GM19240 (cell line): ENCODE measurements around the gene KCND2.
"Not testable (repeated sequence)": the region's sequence is repeated elsewhere in the genome, so short reads cannot be mapped to it uniquely, and the experiment has no call there.

Experiments
- DNase-seq: peaks from one replicate; pipeline ENCODE4 v3.0.0; 2011; ENCODE audit warnings: low spot score; ENCODE audit not compliant: insufficient read length

KCND2 gene

DNA sequence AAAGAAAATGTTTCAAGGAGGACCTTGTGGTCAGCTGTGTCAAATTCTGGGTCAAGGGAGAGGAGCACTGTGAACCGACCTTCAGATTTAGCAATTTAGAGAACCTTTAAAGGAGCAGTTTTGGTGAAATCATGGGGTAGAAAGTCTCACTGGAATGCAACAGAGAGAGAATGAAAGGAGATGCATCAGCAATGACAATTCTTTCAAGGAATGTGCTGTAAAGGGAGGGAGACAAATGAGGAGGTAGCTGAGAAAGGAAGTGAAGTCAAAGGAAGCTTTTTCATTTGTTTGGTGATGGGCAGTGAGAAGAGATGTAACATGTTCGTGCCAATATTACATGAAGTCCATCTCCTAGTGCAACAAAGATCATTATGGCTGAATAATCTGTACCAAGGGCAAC is 418.9 kb downstream of the KCND2 start:
- no peak for DNase-seq

DNA sequence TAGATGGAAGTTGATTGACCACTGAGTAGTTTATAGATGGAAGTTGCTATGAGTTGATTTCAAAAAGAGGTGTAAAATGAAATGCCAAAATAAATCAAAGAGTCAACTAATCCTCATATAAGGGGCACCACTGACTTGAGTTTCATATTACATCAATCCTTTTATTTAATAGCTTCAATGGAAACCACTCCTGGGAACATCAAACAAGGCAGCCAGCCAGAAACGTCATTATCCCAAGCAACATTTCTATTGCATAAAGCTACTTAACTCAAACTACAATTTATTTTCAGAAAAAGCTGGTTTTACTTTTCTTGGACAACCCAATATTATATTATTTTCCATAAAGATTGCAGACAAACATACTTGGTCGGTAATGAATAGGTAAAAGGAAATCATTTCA is 422.9 kb downstream of the KCND2 start:
- no peak for DNase-seq

DNA sequence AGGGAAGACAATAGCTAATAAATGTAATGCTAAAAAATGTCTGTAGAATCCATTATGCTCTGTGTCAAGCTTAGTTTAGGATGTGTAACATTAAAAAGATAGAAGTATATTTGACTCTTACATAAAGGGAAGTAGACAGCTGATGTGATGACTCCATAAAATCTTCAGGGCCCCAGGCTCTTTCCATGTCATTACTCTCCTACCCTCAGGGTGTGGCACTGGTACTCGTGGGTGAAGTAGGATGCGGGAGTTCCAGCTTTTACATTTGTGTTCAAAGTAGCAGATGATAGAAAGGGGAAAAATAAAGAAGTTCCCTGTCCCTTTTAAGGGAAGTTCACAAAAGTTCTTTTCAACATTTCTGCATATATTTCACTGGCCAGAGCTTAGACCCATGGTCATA is 427.8 kb downstream of the KCND2 start:
- no peak for DNase-seq

DNA sequence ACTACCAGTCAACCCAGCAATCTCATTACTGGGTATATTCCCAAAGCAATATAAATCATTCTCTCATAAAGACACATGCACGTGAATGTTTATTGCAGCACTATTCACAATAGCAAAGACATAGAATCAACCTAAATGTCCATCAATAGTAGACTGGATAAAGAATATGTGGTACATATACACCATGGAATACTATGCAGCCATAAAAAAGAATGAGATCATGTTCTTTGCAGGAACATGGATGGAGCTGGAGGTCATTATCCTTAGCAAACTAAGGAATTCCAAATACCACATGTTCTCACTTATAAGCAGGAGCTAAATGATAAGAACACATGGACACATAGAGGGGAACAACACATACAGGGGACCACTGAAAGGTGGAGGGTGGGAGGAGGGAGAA is 429.4 kb downstream of the KCND2 start:
- DNase-seq, result not testable (repeated sequence)

DNA sequence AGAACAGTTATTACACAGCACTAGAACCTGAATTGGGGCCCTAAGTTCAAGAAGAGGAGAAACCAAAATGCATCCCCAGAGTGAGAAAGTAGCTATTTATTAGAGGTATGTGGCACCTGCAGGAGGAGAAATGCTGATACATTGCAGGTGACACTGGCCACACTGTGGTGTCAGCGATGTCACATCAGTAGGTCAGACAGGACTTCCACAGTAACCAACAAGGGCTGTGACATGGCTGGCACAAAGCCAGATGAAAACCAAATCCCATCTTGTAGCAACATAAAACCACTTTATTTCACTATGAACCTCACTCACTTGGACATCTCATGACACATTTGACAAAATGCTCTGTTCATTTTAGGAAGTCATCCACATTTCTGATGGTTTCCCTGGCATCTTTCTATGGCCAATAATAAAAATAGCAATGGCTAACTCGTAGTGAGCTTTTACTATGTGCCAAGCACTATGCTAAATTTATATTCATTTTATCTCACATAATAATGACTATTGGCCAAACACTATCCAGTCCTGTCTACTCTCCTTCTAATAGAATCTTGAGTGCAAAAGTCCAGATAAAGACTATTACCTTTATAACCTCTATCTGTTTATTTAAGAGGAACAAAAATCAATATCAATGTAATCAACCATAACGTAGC is 430.7 kb downstream of the KCND2 start:
- no peak for DNase-seq

DNA sequence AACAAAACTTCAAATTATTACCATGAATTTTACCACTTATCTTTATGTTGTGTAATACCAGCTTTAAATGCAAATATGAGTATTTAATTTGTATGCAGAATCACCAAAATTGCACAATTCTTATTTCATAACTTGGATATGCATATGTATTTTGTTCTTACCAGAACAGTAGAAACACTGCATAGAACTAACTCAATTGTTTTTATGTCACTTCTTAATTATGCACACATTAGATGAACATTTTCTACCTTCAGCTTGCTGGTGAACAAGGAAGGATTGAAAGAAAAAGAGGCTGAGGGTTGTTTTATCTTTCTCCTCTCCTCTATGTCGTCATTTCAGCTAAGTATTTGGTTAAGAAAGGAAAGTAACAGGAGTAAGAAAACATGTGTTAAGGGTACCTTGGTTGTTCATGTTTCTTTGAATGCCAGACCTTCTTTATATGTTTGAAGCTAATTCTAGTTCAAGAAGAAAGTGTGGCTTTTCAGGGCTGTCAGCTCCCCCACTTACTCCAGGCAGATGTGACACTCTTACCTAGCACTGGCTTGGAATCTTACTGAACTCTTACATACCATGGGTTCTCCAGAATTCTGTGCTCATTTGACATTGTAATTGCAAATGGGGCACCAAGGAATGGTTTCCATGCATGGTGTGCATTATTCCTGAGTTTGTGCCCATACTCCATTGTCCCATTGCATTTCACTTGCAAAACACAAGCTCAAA is 436.4 kb downstream of the KCND2 start:
- DNase-seq, result no peak

DNA sequence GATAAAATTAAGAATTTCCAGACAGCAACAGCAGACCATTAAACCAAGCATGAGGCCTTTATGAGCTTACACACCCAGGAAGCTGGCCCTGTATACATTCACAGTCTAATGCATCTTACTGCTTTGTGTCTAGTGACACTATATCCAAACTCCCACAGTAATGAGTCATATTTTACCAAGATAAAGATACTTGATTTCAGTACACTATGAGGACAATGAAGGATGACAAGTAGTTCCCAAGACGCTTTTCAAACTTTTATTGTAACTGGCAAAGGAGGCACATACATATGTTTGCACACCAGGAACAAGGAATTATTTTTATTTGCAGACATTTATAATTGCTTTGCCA is 437.0 kb downstream of the KCND2 start:
- DNase-seq, result no peak

DNA sequence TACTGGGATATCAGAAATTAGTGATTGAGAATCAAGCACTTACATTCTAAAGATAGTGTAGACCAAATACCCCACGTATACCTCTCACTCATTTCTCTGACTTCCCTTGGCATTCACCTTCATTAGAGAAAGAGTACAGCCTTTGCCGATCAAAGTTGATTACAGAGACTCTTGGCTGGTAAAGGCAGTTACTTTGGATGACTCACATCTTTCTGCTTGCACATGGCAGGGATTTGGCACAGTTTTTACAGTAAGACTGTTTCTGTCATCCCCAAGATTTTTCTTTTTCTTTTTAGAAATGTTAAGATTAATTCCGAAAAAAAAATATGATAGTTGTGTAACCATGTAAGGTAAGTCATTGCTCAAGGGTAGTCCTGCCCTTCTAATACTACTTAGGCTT is 442.0 kb downstream of the KCND2 start:
- no peak for DNase-seq

DNA sequence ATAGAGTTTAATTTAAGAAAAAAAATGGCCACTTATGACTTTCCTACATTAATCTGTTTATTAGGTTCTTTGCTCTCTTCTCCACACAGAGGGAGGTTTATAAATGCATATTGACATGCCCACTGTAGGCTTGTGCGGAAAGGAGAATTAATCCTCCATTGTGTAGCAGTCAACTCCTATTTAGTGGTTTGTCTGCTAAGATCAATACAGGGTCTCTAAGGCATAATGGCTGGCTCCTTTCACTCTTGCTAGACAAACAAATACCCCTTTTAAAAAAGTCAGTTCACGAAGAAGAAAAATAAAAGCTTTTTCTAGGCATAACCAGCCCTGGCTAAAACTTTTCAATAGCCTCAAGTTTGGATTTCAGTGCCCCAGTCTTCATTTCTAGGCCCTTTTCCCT is 443.3 kb downstream of the KCND2 start:
- no peak for DNase-seq

DNA sequence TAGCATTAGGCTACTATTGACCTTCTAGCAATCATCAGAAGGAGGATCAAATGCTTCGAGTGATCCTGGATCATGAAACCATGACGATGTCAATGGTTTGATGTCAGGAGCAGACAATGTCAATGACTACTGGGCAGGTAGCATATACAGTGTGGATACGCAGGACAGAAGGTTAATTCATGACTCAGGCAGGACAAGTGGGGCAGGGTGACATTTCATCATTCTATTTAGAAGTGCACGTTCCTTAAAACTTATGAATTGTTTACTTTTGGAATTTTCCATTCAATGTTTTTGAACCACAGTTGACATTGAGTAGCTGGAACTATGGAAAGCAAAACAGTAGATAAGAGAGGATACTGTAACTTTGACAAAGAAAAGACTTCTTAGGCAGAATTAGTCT is 444.2 kb downstream of the KCND2 start:
- DNase-seq, result no peak

DNA sequence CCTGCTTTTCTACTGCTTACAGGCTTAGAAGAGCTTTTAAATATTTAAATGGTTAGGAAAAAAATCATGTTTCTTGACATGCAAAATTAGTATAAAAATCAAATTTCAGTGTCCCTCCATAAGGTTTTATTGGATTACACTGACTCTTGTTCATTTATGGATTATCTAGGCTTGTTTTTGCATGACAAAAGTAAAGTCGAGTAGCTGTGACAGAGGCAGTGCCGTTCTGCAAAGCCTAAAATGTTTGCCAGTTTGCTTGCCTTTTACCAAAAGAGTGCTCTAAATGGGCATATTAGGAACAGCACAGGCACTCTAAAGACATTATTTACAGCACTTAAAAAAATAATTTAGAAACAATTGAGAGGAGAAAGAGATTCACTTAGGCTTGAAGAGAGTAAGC is 445.4 kb downstream of the KCND2 start:
- DNase-seq, result no peak

DNA sequence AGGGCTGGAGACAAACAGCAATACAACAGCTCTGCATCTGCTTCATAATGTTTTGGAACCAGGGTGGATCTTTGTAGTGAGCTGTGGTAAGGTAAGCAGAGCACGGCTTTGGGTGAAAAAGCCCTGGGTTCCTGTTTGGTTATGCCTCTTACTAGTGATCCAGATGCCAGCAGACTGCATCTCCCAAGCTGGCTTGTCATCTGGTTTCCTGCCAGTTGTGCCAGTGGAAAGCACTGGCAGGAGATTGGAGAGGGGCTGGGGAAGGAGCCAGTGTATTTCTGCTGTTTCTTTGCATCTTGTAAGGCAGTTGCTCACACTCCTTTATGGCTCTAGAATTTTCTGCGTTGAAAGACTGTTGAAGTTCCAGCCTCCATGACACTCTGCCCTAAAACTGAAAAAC is 447.3 kb downstream of the KCND2 start:
- no peak for DNase-seq

DNA sequence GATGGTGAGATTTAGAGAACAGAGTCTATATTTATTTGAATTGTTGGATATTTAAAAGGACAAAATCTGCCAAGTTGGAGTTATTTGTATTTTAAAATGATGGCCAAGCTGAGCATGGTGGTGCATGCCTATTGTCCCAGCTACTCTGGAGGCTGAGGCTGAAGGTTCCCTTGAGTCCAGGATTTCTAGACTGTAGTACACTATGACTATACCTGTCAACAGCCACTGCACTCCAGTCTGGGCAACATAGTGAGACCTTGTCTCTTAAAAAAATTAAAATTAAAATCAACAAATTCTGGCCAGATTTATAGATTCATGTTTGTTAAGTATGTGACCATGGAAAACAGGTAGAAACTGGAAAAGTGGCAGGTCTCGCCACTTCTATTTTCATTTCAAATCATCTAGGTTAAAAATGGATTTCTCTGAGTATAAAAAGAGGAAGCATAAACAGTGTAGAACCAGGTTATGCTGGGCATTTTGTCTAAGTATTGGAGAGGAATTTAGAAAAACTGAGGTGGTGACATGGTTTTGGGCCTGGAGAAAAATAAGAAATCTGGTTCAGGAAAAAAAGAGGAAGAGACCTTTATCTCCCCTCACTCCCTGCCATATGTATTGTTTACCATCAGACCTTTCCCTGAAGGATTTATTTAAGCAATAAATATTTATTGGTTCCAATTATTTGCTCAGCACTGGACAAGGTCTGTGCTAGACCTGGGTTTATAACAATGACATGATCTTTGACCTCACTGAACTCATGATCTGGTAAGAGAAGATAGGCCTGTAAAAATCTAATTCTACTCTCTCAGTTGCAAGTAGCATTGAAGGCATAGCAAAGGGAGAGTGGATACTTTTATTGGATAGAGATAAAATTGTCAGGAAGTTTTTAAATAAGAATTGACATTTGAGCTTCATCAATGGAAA is 450.8 kb downstream of the KCND2 start:
- no peak for DNase-seq

DNA sequence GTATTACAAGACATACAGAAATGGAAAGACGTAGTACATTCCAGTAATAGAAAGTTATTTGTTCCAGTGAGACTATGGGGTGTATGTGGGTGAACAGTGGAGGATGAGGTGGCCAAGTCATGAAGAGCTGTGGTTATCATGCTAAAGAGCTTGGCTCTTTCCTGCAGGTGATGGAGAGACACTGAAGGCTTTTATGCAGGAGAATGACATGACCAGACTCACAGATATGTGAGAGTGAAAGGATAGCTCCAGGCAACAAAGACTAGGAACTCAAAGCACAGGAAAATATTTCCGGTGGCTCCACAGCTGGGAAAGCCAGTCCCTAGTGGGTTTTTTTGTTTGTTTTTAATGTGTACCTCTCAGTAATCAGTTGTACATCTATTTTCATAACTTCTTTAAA is 451.5 kb downstream of the KCND2 start:
- no peak for DNase-seq

DNA sequence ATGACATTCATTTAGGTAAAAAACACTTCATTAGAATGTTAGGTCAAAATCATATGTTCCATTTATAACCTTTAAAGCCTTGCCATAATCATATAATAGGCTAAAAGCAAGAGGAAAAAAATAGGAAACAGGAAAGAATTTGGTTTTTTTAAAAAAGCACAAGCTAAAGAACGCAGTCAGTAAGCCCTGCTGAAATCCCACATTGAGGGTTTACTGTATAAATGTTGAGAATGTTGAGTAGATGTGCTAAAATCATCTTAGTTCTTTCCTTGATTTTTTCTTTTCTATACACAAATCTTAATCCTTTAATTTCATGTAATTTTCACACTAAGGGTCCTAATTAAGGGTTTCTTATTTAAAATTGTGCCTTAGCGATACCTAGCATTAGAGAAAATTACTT is 452.0 kb downstream of the KCND2 start:
- DNase-seq, result no peak

DNA sequence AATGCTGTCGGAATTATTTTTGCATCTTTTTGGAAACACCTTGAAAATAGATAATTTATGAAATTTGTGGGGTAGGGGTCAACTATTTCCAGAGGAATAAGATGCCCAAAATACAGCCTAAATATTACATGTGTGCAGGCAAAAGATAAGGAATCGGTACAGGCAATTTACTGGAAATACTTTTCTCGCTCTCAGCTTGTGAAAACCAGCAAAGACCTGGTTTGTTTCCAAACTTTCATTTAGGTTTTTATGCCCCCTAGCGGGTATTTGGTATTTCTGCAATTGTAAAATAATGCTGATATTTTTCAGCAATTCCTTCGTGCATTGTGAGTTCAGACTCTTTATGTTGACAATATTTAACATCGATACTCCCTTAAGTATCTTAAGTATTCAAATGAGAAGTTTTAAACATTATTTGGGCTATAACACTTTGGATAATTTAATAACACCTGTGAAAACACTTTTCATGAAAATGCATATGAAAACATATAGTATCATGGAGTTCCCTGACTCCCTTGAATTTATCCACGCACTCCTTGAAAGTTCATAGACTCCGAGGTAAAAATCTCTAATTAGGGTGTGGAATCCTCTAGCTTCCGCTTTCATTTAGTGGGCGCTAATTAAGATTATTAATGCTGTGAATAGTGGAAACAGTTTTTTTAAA is 452.5 kb downstream of the KCND2 start:
- DNase-seq, result no peak

DNA sequence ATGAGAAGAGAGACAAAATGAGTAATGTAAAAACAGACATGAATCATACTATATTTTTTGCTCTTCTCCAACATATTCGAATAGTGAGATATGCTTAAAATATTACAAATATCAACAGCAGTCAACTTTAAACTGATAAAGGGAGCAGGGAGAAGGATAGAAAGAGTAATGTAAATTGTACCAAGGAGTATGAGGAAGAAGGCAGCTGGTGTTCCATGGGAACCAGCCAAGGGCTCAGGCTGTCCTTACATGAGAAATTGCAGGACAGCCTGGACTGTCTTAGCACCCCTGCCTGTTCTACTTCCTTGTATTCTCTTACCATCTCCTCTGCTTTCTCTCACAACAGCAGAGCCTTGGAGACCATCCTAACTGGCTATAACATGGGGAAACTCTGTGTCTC is 456.3 kb downstream of the KCND2 start:
- DNase-seq, result no peak

DNA sequence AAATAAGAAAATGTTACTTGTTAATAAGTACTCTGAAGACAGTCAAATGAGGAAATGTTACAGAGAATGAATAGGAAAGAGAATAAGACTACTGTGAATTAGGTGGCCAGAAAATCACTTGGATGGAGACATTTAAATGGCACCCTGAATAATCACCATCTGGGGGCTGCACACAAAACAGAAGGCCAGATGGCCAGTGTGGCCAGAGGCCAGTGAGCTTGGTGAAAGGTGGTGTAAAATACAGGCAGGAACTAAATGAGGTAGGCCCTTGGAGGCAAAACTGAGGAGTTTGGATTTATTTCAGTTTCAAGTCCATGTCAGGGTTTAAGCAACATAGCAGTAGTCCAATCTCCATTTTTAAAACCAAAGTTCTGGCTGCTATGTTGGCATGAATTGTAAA is 458.3 kb downstream of the KCND2 start:
- DNase-seq, result no peak

DNA sequence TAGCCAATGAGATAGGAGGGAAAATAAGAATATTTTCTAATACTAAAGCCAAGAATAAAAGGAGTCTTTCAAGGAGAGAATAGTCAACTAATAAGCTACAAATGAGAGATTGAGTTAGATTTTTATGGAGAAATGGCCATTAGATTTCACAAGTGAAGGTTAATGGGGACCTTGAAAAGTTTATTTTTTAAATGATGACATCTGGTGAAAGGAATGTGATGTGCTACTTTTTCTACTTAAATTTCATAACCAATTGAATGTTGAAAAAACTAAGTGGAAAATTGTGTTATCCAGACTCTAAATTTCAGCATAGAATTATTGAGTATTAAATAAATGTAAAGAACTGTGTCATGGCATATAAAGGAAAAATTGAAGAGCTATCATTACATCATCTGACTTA is 459.3 kb downstream of the KCND2 start:
- no peak for DNase-seq

DNA sequence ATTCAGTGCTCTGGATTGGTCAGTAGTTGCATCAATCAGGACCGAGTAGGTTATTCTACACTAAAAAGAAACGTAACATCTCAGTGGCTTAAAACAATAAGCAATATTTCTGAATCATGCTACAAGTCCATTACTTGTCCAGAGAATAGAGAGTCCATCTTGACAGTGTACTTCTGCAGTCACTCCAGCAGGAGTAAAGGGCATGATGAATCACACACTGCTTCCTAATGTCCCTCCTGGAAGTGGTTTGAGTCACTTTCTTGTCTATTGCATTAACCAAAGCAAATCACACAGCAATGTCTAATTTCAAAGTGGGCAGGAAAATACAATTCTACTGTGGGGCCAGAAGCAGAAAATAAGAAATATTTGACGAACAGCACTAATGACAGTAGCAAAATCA is 460.2 kb downstream of the KCND2 start:
- no peak for DNase-seq

DNA sequence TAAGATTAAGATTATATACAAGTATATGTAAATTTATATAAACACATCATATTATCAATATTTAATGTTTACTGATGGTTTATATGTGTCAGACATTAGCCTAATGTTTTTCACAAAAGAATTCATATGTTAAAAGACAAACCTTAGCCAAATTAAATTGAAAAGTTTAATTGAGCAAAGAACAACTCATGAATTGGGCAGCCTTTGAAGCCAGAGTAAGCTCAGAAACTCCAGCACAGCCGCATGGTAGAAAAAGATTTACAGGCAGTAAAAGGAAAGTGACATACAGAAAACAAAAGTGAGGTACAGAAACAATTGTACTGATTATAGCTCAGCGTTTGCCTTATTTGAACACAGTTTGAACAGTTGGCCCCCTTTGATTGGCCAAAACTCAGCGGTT is 460.9 kb downstream of the KCND2 start:
- DNase-seq, result no peak

DNA sequence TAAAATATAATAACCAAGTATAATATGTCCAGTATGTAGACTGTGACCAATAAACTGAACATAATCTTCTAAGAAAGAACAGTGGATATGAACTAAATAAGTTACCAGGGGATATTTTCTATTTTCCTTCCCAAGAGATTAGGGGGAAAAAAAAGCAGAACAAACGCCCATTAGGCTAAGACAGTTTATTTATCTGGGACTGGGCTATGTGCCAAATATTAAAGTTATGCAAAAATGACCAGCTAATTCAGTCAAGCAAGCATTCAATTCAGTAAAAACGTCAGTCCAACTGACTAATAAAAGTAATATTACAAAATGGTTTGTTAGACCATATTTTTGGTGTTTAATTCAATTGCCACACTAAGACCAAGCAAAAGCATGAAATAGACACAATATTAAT is 462.8 kb downstream of the KCND2 start:
- no peak for DNase-seq
